GM12801 (cell line): ENCODE results near the gene TTBK1.

Experiments
- TF ChIP-seq, protein P1 (sequence below): IDR thresholded peaks from one replicate; pipeline ENCODE4 v1.5.1; 2011; ENCODE audit warnings: control low read depth; ENCODE audit not compliant: insufficient read length; ENCODE audit errors: extremely low read depth

TTBK1 gene

GRCh38 chr6:43301081-43301870 lies 58.0 kb downstream of the TTBK1 start:
- TF ChIP-seq, protein P1, sequence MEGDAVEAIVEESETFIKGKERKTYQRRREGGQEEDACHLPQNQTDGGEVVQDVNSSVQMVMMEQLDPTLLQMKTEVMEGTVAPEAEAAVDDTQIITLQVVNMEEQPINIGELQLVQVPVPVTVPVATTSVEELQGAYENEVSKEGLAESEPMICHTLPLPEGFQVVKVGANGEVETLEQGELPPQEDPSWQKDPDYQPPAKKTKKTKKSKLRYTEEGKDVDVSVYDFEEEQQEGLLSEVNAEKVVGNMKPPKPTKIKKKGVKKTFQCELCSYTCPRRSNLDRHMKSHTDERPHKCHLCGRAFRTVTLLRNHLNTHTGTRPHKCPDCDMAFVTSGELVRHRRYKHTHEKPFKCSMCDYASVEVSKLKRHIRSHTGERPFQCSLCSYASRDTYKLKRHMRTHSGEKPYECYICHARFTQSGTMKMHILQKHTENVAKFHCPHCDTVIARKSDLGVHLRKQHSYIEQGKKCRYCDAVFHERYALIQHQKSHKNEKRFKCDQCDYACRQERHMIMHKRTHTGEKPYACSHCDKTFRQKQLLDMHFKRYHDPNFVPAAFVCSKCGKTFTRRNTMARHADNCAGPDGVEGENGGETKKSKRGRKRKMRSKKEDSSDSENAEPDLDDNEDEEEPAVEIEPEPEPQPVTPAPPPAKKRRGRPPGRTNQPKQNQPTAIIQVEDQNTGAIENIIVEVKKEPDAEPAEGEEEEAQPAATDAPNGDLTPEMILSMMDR, result no peak

DNA sequence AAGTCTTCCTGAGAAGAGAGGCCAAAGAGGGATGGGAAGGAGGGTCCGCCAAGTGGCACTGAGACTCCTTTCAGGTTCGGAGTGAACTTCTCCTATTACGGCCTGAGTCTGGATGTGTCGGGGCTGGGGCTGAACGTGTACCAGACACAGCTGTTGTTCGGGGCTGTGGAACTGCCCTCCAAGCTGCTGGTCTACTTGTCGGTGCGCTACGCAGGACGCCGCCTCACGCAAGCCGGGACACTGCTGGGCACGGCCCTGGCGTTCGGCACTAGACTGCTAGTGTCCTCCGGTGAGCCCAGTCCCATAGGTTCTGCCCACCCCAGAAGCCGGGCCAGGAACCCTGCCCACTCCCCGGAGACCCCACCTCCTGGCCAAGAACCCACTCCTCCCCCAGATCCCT lies 58.8 kb downstream of the TTBK1 start:
- TF ChIP-seq, protein P1, result no peak

GRCh38 chr6:43303751-43304331 lies 60.6 kb downstream of the TTBK1 start:
- TF ChIP-seq, protein P1, result no peak

GRCh38 chr6:43304361-43304760 lies 61.1 kb downstream of the TTBK1 start:
- TF ChIP-seq, protein P1, result no peak

DNA sequence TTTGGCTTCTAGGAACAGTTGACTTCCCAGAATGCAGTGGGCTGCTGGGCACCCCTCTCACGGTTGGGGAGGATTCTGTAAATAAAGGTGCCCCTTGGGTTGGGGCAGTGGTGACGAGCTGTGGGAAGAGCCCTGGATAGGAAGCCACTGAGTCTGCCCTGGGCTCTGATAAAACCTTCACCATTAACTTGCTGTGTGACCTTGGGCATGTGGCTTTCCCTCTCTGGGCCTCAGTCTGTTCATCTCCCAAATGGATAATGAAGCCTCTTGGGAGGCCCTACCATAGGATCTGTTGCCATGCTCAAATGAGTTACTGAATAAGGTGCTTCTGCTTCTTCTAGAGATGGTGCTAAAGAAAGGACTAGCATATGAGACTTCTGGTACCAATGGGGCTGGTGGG lies 61.6 kb downstream of the TTBK1 start:
- TF ChIP-seq, protein P1, result no peak

- TF ChIP-seq, protein P1, result no peak
Observed at GRCh38 chr6:43306086-43306485, 62.8 kb downstream of the TTBK1 start.

GRCh38 chr6:43307451-43308100 lies 64.3 kb downstream of the TTBK1 start:
- TF ChIP-seq, protein P1, result no peak
